Prostate gland (tissue), 2 donors: ENCODE measurements around the gene PIM3.

Experiments used
- CTCF ChIP-seq, 4 experiments: fragments of 200-600 bp in 2 of 4; fragments of 450-650 bp in 2 of 4; sonication (generic) in 2 of 4; IDR thresholded peaks; 1 replicate in 3 of 4; 2 replicates in 1 of 4; pipeline ENCODE4 v1.5.1; 2016 to 2019; ENCODE audit warnings: antibody characterized with exemption in 4 of 4, mild to moderate bottlenecking in 2 of 4, moderate library complexity in 2 of 4
- POLR2A ChIP-seq: fragments of 450-650 bp; IDR thresholded peaks from one replicate; pipeline ENCODE4 v1.6.1; 2016; ENCODE audit warnings: antibody characterized with exemption, mild to moderate bottlenecking
- POLR2AphosphoS5 ChIP-seq: sonication (generic); formaldehyde crosslinking; IDR thresholded peaks from one replicate; pipeline ENCODE4 v1.6.1; 2017; ENCODE audit warnings: antibody characterized with exemption

GRCh38 chr22:49943405-49943765 is 17.2 kb upstream of the PIM3 start:
- no peak for TF ChIP-seq POLR2A
- no peak for TF ChIP-seq CTCF (IDR thresholded peaks at IDR 0.05)
- no peak for TF ChIP-seq POLR2AphosphoS5
